HepG2 (cell line): ENCODE data around the gene EEF1E1. TPM values are rescaled to one million over a fixed set of nuclear protein-coding genes. Genes with fewer than 3 reads are reported as not detected.

ENCODE experiments used
- BORCS8-MEF2B ChIP-seq: sonication (generic); formaldehyde crosslinking; IDR thresholded peaks from 2 replicates; pipeline ENCODE4 v1.8.0; 2022; ENCODE audit warnings: mild to moderate bottlenecking, missing genetic modification reagents
- BRD4 ChIP-seq: sonication (generic); formaldehyde crosslinking; IDR thresholded peaks from 2 replicates; pipeline ENCODE4 v1.4.0; 2020; ENCODE audit warnings: missing genetic modification reagents
- CBX5 ChIP-seq: sonication (generic); formaldehyde crosslinking; IDR thresholded peaks from 2 replicates; pipeline ENCODE4 v1.4.0; 2020; ENCODE audit warnings: missing genetic modification reagents, borderline replicate concordance
- CCDC6 ChIP-seq: sonication (generic); formaldehyde crosslinking; IDR thresholded peaks from 2 replicates; pipeline ENCODE4 v1.8.1; 2022; ENCODE audit warnings: mild to moderate bottlenecking, missing genetic modification reagents, moderate library complexity
- FOXA1 ChIP-seq, 2 experiments: fragments of 450-650 bp in 1 of 2; sonication (generic) in 1 of 2; formaldehyde crosslinking in 1 of 2; IDR thresholded peaks; 2 replicates each; pipeline versions ENCODE4 v1.4.0 to v1.6.1; 2016 to 2020; ENCODE audit warnings: missing genetic modification reagents in 1 of 2
- GPN1 ChIP-seq: sonication (generic); formaldehyde crosslinking; IDR thresholded peaks from 2 replicates; pipeline ENCODE4 v1.5.1; 2020; ENCODE audit warnings: missing genetic modification reagents, borderline replicate concordance
- NFKBIZ ChIP-seq: IDR thresholded peaks from 2 replicates; pipeline ENCODE4 v1.6.1; 2018; ENCODE audit warnings: missing genetic modification reagents, missing compliant biosample characterization
- SMAD1 ChIP-seq: sonication (generic); formaldehyde crosslinking; IDR thresholded peaks from 2 replicates; pipeline ENCODE4 v1.4.0; 2020; ENCODE audit warnings: missing genetic modification reagents, low read depth, mild to moderate bottlenecking, borderline replicate concordance
- SUZ12 ChIP-seq: fragments of 150-350 bp; IDR thresholded peaks from 2 replicates; pipeline ENCODE4 v1.6.1; 2014; ENCODE audit warnings: low read depth, low read length
- XRCC5 ChIP-seq: fragments of 200-400 bp; formaldehyde crosslinking; optimal IDR thresholded peaks from 2 replicates; pipeline ENCODE3; 2017; ENCODE audit warnings: mild to moderate bottlenecking, low read length
- ZKSCAN8 ChIP-seq: IDR thresholded peaks from 2 replicates; pipeline ENCODE4 v1.6.1; 2016; ENCODE audit warnings: borderline replicate concordance, missing genetic modification reagents, missing compliant biosample characterization
- ZNF407 ChIP-seq: sonication (generic); formaldehyde crosslinking; IDR thresholded peaks from one replicate; pipeline ENCODE4 v1.5.1; 2020; ENCODE audit warnings: mild to moderate bottlenecking, missing genetic modification reagents; ENCODE audit errors: not compliant biosample characterization
- ZNF432 ChIP-seq: sonication (generic); formaldehyde crosslinking; IDR thresholded peaks from 2 replicates; pipeline ENCODE4 v1.5.0; 2020; ENCODE audit warnings: missing genetic modification reagents, mild to moderate bottlenecking, borderline replicate concordance
- ZNF510 ChIP-seq: sonication (generic); formaldehyde crosslinking; IDR thresholded peaks from 2 replicates; pipeline ENCODE4 v1.4.0; 2020; ENCODE audit warnings: low read depth, mild to moderate bottlenecking, missing genetic modification reagents
- ZNF607 ChIP-seq: sonication (generic); formaldehyde crosslinking; IDR thresholded peaks from 2 replicates; pipeline ENCODE4 v1.5.1; 2020; ENCODE audit warnings: missing genetic modification reagents, mild to moderate bottlenecking, borderline replicate concordance
- polyA plus RNA-seq, 8 experiments: library from polyadenylated mRNA; depleted of rRNA in 3 of 8; stranded (reverse) in 7 of 8; unstranded in 1 of 8; fragments of >200 nt; fragmentation: Illumina TruSeq in 4 of 8; extraction: Trizol in 4 of 8; gene quantifications; 2 replicates each; pipeline versions ENCODE4 v1.2.1 to v1.2.3, GENCODE V29; 2011 to 2016; ENCODE audit warnings: low read depth in 4 of 8, missing spikeins in 1 of 8, mixed read lengths in 1 of 8; ENCODE audit not compliant: insufficient read depth in 1 of 8
- total RNA-seq, 5 experiments: library from RNA; depleted of rRNA; stranded (reverse); fragments of >200 nt; fragmentation: Illumina TruSeq; extraction: Trizol; gene quantifications; 2 replicates each; pipeline ENCODE4 v1.2.3, GENCODE V29; 2016; ENCODE audit warnings: low read depth in 1 of 5
- TF ChIP-seq, protein P1 (sequence below): sonication (generic); formaldehyde crosslinking; IDR thresholded peaks from 2 replicates; pipeline ENCODE4 v1.4.0; 2020; ENCODE audit warnings: missing genetic modification reagents
- TF ChIP-seq, protein P2 (sequence below): sonication (generic); formaldehyde crosslinking; IDR thresholded peaks from 2 replicates; pipeline ENCODE4 v1.8.1; 2023; ENCODE audit warnings: mild to moderate bottlenecking, missing genetic modification reagents, borderline replicate concordance

The EEF1E1 gene
- total and polyA plus RNA-seq, 2 of the 13 experiments (the other 11 are each of a cell fraction or from before 2014, with no cell fraction given), result 128 to 188 TPM

DNA sequence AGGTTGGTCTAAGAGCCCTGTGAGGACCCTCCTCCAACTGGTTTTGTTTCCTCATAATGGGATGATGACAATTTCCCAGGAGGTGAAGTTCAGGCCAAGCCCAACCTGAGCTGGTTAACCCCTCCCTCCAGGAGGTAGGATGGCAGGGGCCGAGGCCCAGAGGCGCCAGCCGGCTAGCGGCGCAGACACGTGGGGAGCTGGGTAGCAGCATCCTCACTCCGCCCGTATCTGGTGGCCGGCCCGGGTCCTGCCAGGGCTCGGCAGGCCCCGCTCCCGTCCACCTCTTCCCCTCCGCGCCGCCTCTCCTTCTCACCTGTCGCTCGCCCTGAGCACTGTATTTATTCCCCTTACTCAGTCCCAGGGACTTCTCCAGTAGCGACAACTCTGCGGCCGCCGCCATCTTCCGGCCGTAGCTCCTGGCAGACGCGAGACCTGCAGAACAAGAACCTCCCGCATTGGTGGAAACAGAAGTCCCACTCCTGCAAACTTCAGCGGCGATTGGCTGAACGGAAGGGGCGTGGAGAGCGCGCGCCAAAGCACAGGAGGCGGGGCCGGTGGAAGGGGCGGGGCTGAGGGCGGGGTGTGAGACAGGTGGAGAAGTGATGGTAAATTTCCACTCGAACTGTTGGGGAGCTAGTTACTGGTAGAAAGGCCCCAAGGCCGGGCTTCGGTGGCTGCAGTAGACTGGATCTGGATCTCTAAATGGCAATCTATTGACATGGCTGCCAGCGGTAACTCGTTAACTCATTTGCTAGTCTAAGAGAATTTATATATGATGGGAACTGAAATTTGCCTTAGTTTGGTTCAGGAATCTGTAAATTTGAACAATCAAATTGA lies at the start of gene EEF1E1 (continued):
- TF ChIP-seq, protein P1, sequence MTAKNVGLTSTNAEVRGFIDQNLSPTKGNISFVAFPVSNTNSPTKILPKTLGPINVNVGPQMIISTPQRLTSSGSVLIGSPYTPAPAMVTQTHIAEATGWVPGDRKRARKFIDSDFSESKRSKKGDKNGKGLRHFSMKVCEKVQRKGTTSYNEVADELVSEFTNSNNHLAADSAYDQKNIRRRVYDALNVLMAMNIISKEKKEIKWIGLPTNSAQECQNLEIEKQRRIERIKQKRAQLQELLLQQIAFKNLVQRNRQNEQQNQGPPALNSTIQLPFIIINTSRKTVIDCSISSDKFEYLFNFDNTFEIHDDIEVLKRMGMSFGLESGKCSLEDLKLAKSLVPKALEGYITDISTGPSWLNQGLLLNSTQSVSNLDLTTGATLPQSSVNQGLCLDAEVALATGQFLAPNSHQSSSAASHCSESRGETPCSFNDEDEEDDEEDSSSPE (CRISPR knock-in tag), result peak; percentile 95
- TF ChIP-seq CCDC6 (CRISPR knock-in tag) (peak; percentile 69), ZNF432 (CRISPR knock-in tag) (no peak), ZNF407 (CRISPR knock-in tag) (no peak), ZKSCAN8 (CRISPR knock-in tag) (0 out of 2 replicates have a peak, but pooled peaks have one; percentile 30), BRD4 (CRISPR knock-in tag) (peak; percentile 79; the same call in 1 of the 2 replicates), CBX5 (CRISPR knock-in tag) (no peak; the same call in 1 of the 2 replicates), NFKBIZ (CRISPR knock-in tag) (peak; percentile 25; the same call in 1 of the 2 replicates), GPN1 (CRISPR knock-in tag) (no peak), SUZ12 (no peak), SMAD1 (CRISPR knock-in tag) (0 out of 2 replicates have a peak, but pooled peaks have one; percentile 77), XRCC5 (peak; percentile 42), BORCS8-MEF2B (peak; percentile 60; the same call in 1 of the 2 replicates), ZNF510 (no peak), ZNF607 (no peak), FOXA1 (IDR thresholded peaks at IDR 0.05) (no peak), FOXA1 (CRISPR knock-in tag; IDR thresholded peaks at IDR 0.05) (0 out of 2 replicates have a peak, but pooled peaks have one; percentile 14)
- TF ChIP-seq, protein P2, sequence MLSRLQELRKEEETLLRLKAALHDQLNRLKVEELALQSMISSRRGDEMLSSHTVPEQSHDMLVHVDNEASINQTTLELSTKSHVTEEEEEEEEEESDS (CRISPR knock-in tag), result peak; percentile 49; the same call in 1 of the 2 replicates
